ENCODE measurements around the gene VWA3B.

GRCh38 chr2:98050070-98050469 is 36.9 kb upstream of the VWA3B start:
- TF ChIP-seq SUZ12 (IDR thresholded peaks at IDR 0.05; ENCODE audit: extremely low read depth, insufficient read depth, insufficient read length) (no peak), ZNF274 (IDR thresholded peaks at IDR 0.05; ENCODE audit: low read depth, low read length) (no peak)

Data from NT2/D1 (cell line).